ENCODE measurements around the gene PIK3IP1.
"Not testable (repeated sequence)": the region's sequence is repeated elsewhere in the genome, so short reads cannot be mapped to it uniquely, and the experiment has no call there.

The PIK3IP1 gene

GRCh38 chr22:31292236-31292989 is at the start of gene PIK3IP1:
PIK3IP1 (minus strand) TSS chr22:31292488; CDS start chr22:31292344, 144 bp downstream.
- peak; percentile 92 for DNase-seq

GRCh38 chr22:31341386-31342088 is 49.2 kb upstream of the PIK3IP1 start:
- DNase-seq, result no peak

GRCh38 chr22:31340765-31341247 is 48.5 kb upstream of the PIK3IP1 start:
- DNase-seq, result no peak

- DNase-seq, result no peak
Observed at GRCh38 chr22:31340360-31340759, 48.1 kb upstream of the PIK3IP1 start.

- DNase-seq, result no peak
Observed at GRCh38 chr22:31339148-31339832, 47.0 kb upstream of the PIK3IP1 start.

GRCh38 chr22:31337178-31337577 is 44.9 kb upstream of the PIK3IP1 start:
- DNase-seq, result no peak

- DNase-seq, result no peak
Observed at GRCh38 chr22:31334329-31334728, 42.0 kb upstream of the PIK3IP1 start.

- no peak for DNase-seq
Observed at GRCh38 chr22:31333641-31334040, 41.4 kb upstream of the PIK3IP1 start.

- no peak for DNase-seq
Observed at GRCh38 chr22:31332886-31333285, 40.6 kb upstream of the PIK3IP1 start.

- no peak for DNase-seq
Observed at GRCh38 chr22:31332010-31332409, 39.7 kb upstream of the PIK3IP1 start.

- no peak for DNase-seq
Observed at GRCh38 chr22:31329453-31330215, 37.3 kb upstream of the PIK3IP1 start.

GRCh38 chr22:31329029-31329428 is 36.7 kb upstream of the PIK3IP1 start:
- no peak for DNase-seq

GRCh38 chr22:31328544-31328960 is 36.3 kb upstream of the PIK3IP1 start:
- no peak for DNase-seq

GRCh38 chr22:31327806-31328543 is 35.7 kb upstream of the PIK3IP1 start:
- no peak for DNase-seq

GRCh38 chr22:31326877-31327276 is 34.6 kb upstream of the PIK3IP1 start:
- DNase-seq, result no peak

- DNase-seq, result no peak
Observed at GRCh38 chr22:31323578-31324550, 31.6 kb upstream of the PIK3IP1 start.

GRCh38 chr22:31321421-31321820 is 29.1 kb upstream of the PIK3IP1 start:
- no peak for DNase-seq

GRCh38 chr22:31314220-31314619 is 21.9 kb upstream of the PIK3IP1 start:
- not testable (repeated sequence) for DNase-seq

GRCh38 chr22:31313366-31314147 is 21.3 kb upstream of the PIK3IP1 start:
- DNase-seq, result peak; percentile 98

GRCh38 chr22:31308181-31308580 is 15.9 kb upstream of the PIK3IP1 start:
- DNase-seq, result no peak
